Activated CD4-positive, alpha-beta T cell treated with anti-CD3 and anti-CD28 coated beads for 48 hours (primary cell): ENCODE results near the gene SLC18B1.

Experiments
- DNase-seq: peaks from one replicate; pipeline ENCODE4 v3.0.0-alpha.2; 2020

SLC18B1 gene

DNA sequence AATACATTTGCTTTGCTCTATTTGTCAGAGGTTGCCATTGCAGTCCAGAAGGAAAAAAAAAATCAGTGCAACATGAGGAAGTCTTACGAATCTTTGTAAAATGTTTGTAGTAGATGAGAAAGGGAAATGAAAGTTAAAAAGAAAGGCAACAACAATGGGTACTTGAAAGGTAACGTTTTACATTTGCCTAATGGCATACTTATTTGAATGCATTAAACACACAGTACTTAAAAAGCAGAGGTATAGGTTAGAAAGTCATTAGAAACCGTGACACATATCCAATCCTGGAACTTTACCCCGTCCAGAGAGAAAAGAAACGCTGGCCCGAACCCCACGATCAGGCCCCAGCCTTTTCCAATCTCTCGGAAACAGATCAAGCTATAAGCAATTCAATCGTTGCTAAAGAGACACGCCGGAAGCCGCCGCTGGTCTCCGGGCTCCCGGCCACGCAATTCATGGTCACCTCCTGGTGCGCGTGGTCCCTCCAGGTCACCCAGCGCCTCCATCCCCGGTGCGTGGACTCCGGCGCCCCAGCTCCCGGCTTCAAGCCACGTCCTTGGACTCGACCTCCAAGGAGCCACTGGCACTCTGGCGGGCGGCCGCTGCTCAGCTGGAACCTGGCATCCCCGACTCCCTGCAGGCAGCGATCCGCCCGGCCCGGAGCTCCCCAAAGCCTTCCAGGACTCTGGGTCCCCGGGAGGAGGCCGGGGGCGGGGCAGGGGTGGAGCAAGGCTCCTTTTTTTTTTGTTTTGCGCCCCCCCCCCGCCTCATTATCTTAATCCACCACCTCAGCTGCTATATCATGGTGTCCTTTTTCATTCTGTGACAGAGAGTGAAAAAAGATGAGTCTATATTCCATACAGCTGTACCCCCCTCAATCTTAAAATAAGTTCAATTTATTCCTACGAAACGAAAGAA is at the start of gene SLC18B1:
Gene SLC18B1 (minus strand): TSS at position 687 of the 918 bp plus-strand sequence. CDS start 181 bp downstream, at position 506.
- peak; percentile 71 for DNase-seq

DNA sequence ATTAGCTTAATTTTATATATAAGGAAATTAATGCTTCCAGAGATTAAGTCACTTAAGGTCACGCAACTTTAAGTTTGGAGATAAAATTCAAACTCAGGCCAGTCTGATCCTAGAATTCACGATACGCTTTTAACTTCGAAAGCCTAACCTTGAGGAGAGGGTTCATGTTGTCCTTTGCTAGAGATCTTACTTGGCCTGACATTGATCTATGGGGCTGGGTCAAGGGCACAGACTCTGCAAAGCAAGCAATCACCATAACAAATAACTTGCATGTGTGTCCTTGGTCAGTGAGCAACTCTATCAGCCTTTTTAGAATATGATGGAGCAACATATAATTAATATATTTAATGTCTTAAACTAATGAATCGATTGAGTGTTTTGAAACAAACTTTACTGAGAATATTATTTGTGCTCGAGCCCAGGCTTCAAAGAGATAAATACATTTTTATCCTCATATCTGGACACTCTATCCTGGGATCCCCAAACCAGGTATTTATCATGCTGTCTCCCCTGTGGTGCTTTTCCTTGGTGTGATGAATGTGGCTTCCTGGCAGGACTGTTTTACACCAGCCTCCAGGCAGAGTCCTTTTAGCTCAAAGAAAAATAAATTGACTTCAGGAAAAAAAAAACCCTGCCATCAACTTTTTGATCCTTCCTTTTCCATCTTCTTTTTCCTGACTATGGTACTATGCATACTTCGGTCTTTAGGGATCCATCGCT is 45.0 kb upstream of the SLC18B1 start:
- DNase-seq: no peak

DNA sequence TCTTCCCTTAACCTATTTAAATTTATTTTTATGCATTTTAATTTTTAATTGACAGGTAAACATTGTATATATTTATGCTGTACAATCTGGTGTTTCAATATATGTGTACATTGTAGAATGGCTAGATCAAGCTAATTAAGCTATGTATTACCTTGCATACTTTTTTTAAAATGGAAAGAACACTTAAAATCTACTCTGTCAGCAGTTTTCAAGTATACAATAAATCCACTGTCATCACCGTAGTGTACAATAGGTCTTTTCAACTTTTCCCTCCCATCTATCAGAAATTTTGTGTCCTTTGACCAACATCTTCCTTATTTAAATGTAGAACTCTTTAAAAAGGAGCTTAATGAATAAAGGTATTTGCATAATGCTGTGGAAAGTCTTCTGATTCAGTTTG is 43.5 kb upstream of the SLC18B1 start:
- DNase-seq: no peak

DNA sequence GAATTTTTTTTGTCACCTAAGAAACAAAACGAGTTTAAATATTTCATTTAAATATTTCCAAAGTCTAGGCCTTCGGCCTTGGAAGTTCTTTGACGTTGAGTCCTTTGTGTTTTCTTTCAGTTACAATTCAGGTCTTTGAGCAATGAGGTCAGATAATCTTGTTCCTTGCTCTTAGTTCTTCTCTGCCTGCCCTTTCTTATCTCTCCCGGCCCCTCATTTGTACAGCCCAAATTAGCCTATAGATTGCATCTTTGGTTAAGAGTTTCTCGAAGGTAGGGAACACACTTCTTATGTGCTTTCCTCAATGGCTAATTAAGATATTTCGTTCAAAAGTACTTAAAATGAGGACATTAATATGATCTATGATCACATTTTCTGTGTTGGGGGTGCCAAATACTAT is 34.5 kb upstream of the SLC18B1 start:
- no peak for DNase-seq

DNA sequence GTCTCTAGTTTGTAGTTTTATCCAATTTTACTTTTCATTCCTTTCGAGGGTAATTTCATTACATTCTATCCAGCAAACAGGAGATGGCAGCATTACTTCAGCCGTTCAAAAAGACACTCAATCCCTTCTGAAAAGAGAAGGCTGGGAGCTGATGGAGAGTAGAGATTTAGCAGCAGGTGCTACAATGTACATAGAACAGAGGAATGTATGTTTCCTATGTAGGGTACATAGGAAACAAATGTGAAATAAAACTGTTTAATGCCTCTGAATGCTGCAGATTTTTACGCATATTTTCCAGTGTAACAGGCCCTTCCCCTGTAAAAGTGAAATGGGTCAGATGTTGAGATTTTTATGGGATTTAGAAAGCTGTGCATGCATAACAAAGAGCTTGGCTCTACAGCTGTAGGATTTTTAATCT is 31.9 kb upstream of the SLC18B1 start:
- DNase-seq: no peak

DNA sequence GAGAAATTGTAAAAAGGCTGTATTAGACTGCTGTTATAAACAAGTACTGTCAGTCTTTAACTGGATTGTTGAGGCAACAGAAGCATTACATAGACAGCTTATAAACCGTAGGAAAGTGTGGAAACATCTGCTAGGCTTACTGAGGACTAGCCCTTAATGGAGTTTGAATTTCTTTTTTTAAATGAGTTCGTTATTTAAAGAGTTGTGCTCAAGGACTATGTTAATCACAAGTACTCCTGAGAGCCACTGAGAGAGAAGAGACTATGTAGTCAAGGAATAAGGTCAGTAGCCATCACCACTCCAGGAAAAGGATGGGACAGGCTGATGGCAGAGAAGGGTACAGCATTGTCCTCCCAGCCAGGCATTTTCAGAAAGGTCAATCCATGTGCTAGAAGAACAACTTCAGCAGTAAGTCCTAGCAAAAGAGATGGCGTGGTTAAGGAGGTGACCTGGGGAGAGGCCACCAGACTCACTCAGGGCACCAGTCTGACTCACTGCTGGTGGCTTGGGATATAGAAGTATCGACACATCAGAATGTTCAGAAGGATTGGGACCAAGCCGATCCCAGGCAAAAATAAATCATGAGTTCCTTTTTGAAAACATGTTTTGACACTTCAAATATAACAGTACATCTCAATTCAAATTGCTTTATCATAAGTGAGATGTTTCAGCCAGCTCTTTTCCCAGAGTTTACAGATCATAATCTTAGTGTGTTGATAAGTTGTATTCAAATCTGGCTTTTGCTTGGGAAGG is 22.4 kb upstream of the SLC18B1 start:
- peak; percentile 28 for DNase-seq

DNA sequence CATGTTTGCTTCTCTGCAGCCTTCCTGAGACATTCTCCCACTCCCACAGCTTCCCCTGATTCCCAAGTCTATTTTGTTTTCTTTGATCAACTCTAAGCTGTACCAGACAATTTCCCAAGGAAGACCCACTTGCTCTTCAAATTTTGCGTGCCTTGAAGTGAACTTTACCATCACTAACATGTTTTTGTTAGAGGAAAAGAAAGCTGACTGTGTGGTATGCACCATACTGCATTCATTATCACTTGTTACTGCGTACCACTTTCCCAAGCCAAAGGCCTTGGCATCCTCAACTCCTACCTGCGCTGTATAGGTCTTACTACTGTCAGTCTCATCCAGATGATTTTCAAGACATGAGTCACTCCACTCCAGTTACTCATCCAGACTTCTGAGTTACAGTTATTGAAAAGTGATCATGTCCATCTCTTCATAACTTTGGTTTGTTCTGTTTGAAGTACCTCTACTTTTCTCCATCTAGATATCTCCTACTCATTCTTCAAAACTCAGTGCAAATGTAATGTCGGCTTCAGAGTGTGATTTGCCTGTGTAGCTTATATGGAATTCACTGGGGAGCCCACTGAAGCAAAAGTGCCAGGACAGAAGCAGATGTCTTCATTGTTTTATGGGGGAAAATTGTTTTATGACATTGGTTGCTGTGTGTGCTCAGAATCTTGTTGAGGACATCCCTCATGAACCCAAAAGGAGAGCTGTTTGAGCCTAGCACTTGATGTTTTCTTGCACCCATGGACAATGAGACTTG is 21.1 kb upstream of the SLC18B1 start:
- DNase-seq: peak; percentile 24

DNA sequence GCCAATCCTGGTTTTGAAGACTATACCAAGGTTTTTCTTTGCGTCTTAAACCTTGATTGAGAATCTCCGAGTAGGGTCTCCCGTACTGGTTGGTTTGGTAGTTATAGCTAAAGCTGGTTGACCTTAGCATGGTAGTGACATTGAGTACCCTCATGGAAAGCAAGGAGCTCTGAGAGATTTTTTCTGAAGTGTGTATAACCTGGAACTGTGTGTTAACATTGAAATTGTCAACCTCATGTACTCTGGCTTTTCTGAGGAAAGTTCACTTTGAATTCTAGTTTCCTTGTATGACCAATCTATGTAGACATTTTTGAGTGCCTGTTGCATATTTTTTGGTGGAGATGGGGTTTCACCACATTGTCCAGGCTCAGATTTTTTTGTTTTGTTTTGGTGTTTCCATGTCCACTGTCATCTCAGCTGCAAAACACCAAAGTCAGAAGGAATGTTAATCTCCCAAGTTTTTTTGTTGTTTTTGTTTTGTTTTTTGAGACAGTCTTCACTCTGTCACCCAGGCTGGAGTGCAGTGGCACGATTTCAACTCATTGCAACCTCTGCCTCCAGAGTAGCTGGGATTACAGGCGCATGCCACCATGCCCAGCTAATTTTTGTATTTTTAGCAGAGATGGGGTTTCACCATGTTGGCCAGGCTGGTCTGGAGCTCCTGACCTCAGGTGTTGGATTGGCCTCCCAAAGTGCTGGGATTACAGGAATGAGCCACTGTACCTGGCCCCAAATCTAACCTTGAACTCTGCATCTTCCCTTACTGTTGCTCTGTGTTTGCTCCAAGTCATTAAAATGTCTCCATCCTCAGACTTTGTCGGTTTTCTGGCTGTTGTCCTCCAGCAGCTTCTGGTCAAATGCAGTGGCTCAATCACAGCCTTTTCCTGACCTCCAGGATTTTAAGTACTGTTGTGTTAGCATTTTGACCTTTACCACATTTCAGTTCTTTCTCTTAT is 20.2 kb upstream of the SLC18B1 start:
- peak; percentile 16 for DNase-seq

DNA sequence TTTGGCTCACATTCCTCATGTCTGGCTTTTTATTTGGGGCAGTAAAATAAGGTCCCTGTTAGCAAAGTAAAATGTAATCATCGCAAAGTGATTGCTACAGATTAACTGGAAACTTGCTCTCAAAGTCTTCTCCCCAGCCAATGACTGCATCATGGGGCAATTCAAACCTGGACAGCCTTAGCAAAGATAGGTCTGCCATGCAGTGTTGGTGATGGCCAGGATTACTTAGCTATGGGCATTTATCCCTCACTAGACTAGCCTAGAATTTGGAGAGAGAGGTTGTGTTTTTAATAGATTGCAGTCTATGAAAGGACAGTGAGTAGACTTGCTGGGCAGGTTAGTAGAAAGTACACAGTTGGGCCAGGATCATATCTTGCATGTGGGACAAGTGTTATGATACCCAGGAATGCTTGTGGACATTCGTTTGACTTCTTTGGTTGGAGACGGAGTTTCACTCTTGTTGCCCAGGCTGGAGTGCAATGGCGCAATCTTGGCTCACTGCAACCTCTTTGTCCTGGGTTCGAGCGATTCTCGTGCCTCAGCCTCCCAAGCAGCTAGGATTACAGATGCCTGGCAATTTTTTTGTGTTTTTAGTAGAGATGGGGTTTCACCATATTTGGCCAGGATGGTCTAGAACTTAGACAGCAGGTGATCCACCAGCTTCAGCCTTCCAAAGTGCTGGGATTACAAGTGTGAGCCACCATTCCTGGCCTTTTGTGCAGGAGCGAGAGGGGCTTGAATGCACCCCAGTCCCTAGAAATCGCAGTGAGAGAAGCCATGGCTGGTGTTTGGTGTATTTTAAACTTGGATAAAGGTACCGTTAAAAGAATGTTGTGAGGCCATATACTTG is 19.3 kb upstream of the SLC18B1 start:
- DNase-seq: peak; percentile 14

DNA sequence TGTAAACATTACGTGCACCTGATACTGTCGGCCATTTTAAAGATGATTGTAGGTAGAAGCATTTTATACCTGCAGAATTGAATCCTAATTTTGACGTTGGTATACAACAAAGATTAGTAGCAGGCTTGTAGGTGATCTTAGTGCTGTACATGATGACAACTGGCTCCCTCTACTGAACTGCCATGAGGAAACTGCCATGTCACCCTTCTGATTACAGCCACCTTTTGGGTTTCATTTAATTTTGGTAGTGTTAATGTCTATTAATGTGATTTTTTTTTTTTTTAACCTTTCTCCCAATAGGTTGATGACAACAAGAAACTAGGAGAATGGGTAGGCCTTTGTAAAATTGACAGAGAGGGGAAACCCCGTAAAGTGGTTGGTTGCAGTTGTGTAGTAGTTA is 18.2 kb upstream of the SLC18B1 start:
- DNase-seq: no peak

DNA sequence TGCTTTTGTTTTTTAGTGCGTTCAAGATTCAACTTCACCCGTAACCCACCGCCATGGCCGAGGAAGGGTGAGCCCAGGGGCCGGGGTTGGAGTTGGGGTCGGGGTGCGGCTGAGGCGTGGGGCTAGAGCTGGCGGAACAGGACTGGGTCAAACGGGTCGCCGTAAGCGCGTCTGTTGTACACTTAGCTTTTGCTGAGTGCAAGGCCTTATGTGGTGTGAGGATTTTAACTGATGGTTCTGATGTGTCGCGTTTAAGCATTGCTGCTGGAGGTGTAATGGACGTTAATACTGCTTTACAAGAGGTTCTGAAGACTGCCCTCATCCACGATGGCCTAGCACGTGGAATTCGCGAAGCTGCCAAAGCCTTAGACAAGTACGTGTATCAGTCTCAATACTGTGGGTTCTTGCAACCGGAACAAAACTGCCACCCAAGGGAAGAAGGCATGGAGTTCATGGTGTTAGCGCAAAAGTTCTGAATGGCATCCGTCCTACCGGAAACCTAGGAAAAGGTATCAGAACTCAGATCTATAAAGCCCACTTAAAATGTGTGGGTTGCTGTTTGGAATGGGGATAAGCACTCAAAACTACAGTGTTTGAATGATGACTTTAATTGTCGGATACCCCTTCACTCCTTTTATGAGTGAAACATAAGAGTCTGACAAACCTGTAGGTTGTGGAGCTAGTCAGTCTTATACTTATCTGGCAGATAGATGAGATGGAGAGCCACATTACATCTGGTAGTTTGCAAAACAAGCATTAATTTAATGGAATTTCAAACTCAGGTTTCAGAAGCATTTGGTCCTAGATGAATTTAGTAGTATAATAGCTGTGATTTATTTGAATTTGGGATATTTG is 16.5 kb upstream of the SLC18B1 start:
- DNase-seq: peak; percentile 38

DNA sequence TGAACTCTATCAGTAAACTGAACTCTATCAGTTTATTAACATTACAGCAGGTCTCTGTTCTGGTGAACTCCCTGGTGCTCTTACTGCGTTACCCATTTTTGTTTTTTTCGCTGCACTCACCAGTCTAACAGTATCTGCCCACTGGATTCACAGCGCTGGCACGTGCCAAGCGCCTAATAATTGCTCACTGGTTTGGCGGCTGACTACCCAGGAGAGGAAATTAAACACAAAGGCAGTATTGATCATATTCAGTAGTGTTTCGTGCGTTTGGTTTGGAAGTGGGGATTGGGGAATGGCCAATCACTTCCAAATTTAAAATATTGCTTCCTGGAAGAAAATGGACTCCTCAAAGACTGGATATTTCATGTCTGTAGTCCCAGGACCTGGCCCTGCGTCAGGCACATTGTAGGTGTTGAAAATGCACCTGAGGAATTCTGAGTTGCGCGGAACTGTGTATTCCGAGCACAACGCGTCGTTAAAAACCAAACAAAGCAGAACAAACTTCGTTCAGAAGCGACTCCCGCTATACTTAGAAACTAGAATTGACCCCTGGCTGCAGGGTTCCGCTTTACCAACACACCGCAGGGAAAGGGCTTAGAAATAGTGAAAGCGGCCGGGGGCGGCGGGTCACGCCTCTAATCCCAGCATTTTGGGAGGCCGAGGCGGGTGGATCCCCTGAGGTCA is 14.9 kb upstream of the SLC18B1 start:
- peak; percentile 62 for DNase-seq

DNA sequence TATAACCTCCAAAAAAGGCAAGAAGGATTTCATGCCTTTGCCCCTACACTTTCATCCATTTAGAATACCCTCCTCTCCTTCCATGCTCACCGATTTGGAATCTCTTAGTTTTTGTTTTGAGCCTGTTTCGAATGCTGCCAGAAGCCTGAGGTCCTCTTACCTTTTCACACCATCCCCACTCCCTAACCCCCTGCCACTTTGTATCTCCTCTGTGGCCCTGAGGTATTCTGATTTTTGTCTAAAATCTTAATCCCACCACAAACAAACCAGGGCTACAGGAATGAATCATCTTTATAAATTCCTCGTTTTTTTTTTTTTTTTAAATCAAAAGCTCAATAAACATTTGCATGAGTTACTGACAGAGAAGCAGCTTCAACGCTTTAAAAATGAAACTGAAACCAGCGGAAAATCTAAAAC is 14.3 kb upstream of the SLC18B1 start:
- DNase-seq: no peak

DNA sequence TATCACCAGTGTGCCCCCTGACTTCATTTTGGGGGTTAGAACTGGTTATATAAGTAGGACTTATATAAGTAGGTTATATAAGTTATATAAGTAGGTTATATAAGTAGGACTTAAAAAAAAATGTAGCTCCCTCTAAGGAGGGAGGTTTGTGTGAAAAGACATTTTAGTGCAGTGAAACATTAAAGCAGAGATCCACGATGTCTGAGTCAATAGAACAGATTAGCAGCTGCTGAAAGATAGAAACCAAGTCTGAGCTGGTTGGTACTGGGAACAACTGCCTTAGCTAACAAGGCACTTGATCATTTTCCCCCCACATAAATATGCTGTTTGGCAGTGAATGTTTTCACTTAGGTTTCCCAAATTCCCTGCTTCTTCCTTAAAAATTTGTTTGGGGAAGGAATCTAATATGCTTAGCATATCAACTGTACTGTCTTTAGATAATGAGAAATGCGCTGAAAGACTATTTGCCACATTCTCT is 13.9 kb upstream of the SLC18B1 start:
- no peak for DNase-seq

DNA sequence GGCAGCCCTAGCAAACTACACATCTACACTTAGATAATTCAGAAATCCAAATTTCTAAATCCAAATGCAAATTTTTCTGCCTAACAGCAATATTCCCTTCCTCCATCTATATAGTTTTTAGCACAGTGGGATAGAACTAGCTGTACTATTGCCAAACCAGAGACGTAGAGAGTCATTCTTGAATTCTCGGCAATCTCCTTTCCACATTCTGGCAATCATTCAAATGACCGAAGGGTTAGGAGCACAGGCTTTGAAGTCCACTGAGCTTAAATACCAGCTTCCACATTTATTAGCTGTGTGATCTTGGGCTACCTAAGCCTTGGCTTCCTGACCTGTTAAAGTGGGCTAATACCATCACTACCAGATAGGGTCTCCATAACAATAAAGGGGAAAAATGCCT is 12.8 kb upstream of the SLC18B1 start:
- DNase-seq: no peak

DNA sequence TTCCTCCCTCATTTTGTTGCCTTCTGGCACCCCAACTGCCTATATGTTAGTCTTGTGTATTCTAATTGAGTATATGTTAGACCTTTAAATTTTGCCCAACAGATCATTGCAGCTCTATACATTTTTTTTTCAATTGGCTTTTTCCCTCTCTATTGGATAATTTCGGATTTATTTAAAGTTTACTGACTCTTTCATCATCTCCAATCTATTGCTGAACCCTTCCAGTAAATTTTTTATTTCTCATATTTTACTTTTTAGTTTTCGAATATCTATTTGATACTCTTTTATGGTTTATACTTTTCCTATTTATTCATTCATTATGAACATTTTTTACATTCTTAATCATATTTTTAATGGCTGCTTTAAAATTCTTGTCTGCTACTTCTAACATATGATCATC is 7.1 kb upstream of the SLC18B1 start:
- no peak for DNase-seq

DNA sequence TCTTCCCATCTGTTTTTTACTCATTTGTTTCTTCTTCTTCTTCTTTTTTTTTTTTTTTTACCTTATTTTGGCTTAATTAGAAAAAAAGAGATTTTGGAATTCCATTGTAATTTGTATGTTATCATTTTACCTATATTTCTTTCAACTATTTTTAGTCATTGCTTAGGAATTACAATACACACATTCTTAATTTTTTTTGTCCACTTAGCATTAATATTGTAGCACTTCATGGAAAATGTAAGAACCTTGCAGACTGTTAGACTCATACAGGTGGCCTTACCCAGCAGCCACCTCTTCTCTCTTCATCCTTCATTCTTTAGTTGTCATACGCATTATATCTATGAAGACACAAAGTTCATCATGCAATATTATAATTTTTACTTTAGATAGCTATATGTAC is 5.8 kb upstream of the SLC18B1 start:
- DNase-seq: no peak

DNA sequence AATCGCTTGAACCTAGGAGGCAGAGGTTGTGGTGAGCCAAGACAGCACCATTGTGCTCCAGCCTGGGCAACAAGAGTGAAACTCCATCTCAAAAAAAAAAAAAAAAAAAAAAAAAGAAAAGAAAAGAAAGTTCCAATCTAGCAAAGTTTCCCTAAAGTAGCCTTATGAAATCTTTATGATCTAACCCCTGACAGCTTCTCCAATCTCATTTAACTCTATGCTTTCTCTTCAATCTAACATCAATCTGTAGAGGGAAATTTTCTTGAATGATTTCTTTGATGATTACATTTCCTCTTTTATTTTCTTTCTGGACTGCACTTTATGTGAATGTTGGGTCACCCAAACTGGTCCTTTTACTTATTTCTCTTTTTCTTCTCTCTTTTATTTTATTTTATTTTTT is 2.2 kb upstream of the SLC18B1 start:
- DNase-seq: no peak
